Parathyroid adenoma (tissue), 2 donors: Measurements from ENCODE around the gene MTNR1A.

Experiments used
- H2AFZ ChIP-seq: fragments of 300-600 bp; sonication (generic); one replicate; pipeline ENCODE4 v1.7.0; 2017; ENCODE audit warnings: antibody characterized with exemption, mild to moderate bottlenecking
- H3K27ac ChIP-seq: fragments of 300-600 bp; sonication (generic); one replicate; pipeline ENCODE4 v1.7.0; 2017
- H3K27me3 ChIP-seq: fragments of 300-600 bp; sonication (generic); one replicate; pipeline ENCODE4 v1.7.0; 2017; ENCODE audit warnings: low read length; ENCODE audit not compliant: control insufficient read depth, insufficient read depth
- H3K36me3 ChIP-seq: fragments of 300-600 bp; sonication (generic); one replicate; pipeline ENCODE4 v1.7.0; 2017; ENCODE audit warnings: low read length; ENCODE audit not compliant: control insufficient read depth, insufficient read depth
- H3K4me1 ChIP-seq: fragments of 300-600 bp; sonication (generic); one replicate; pipeline ENCODE4 v1.7.0; 2017; ENCODE audit warnings: control low read depth
- H3K4me2 ChIP-seq: fragments of 300-600 bp; sonication (generic); one replicate; pipeline ENCODE4 v1.7.0; 2017; ENCODE audit warnings: low read length
- H3K4me3 ChIP-seq: fragments of 300-600 bp; sonication (generic); one replicate; pipeline ENCODE4 v1.7.0; 2017; ENCODE audit warnings: low read depth, low read length
- H3K79me2 ChIP-seq: fragments of 300-600 bp; sonication (generic); one replicate; pipeline ENCODE4 v1.7.0; 2017; ENCODE audit warnings: control low read depth
- H3K9ac ChIP-seq: fragments of 300-600 bp; sonication (generic); one replicate; pipeline ENCODE4 v1.7.0; 2017; ENCODE audit warnings: mild to moderate bottlenecking
- H3K9me3 ChIP-seq: fragments of 300-600 bp; sonication (generic); one replicate; pipeline ENCODE4 v1.7.0; 2017; ENCODE audit warnings: low read length; ENCODE audit not compliant: control insufficient read depth
- TF ChIP-seq, protein P1 (sequence below): fragments of 300-600 bp; sonication (generic); IDR thresholded peaks from one replicate; pipeline ENCODE4 v1.7.0; 2017; ENCODE audit warnings: antibody characterized with exemption, mild to moderate bottlenecking
- donor health status: primary hyperparathyroidism.

The MTNR1A gene

DNA sequence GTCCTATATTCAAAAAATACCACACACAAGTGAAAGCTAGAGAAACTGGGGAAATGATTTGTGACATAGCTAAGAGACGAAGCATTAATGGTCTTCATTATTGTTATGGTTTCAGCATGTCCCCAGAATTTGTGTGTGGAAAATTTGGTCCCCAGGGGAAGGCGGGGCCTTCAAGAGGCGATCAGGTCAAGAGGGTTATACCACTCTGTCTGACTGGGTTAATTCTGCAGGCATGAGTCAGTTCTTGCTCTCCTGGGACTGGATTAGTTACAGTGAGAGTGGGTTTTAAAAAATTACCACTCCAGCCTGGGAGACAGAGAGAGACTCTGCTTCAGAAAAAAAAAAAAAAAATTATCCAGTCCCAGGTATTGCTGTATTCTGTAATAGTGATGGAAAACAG lies 2.1 kb upstream of the MTNR1A start:
- TF ChIP-seq, protein P1, sequence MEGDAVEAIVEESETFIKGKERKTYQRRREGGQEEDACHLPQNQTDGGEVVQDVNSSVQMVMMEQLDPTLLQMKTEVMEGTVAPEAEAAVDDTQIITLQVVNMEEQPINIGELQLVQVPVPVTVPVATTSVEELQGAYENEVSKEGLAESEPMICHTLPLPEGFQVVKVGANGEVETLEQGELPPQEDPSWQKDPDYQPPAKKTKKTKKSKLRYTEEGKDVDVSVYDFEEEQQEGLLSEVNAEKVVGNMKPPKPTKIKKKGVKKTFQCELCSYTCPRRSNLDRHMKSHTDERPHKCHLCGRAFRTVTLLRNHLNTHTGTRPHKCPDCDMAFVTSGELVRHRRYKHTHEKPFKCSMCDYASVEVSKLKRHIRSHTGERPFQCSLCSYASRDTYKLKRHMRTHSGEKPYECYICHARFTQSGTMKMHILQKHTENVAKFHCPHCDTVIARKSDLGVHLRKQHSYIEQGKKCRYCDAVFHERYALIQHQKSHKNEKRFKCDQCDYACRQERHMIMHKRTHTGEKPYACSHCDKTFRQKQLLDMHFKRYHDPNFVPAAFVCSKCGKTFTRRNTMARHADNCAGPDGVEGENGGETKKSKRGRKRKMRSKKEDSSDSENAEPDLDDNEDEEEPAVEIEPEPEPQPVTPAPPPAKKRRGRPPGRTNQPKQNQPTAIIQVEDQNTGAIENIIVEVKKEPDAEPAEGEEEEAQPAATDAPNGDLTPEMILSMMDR, result no peak
- H3K79me2 ChIP-seq, result no peaks in the 10 kb centered on the region
- no peak overlapping the region for H3K4me2 ChIP-seq
- H2AFZ ChIP-seq, result no peak overlapping the region
- no peaks in the 10 kb centered on the region for H3K4me1 ChIP-seq
- H3K27me3 ChIP-seq, result no peaks in the 10 kb centered on the region
- H3K9me3 ChIP-seq, result no peaks in the 10 kb centered on the region
- no peak overlapping the region for H3K4me3 ChIP-seq
- H3K9ac ChIP-seq, result no peak overlapping the region
- H3K36me3 ChIP-seq, result no peaks in the 10 kb centered on the region
- no peak overlapping the region for H3K27ac ChIP-seq

DNA sequence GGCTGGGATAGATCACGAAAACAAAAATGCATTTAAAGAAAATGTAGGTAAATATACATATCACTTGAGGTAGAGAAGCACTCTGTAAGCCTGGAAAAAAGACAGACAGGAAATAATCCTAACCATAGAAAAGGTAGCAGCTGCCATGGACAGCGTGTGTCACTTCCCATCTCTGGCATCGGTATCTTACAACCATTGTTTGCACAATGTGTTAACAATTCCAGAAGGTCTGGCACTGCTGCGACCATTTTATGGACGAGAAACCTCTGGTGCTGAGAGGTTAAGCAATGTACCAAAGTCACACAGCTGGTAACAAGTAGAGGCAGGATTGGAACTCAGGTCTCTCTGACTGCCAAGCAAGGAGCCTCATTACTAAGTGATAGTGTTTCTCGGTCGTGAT lies 1.7 kb upstream of the MTNR1A start:
- Histone ChIP-seq H3K9ac (no peak overlapping the region), H3K4me2 (no peak overlapping the region), H2AFZ (no peak overlapping the region), H3K27me3 (no peaks in the 10 kb centered on the region), H3K4me1 (no peaks in the 10 kb centered on the region), H3K9me3 (no peaks in the 10 kb centered on the region), H3K4me3 (no peak overlapping the region), H3K36me3 (no peaks in the 10 kb centered on the region), H3K79me2 (no peaks in the 10 kb centered on the region), H3K27ac (no peak overlapping the region)
- TF ChIP-seq, protein P1, result no peak

DNA sequence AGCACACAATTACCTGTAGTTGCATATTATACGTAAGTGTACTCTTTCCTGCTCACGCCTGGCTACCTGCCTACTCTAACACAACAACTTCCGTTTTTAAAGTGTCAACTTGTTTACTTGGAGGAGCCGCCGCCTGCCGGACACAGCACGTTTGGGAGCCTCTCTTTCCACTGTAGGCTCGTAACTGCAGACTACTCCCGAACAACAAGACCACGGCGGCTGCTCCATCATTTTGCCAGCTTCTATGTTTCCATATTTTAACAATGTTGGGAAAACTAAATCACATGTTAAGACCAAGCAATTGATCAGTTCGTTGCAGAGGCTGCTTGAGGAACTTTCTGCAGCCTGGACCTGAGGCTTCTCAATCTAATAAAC lies 841 bp downstream of the MTNR1A start:
- Histone ChIP-seq H3K27ac (no peak overlapping the region), H3K9me3 (no peaks in the 10 kb centered on the region), H3K4me2 (peak overlapping the region; percentile 68), H3K4me3 (peak overlapping the region; percentile 18), H3K27me3 (no peaks in the 10 kb centered on the region), H2AFZ (no peak overlapping the region), H3K36me3 (no peaks in the 10 kb centered on the region), H3K79me2 (no peaks in the 10 kb centered on the region), H3K4me1 (no peaks in the 10 kb centered on the region), H3K9ac (no peak overlapping the region)
- TF ChIP-seq, protein P1, result no peak

DNA sequence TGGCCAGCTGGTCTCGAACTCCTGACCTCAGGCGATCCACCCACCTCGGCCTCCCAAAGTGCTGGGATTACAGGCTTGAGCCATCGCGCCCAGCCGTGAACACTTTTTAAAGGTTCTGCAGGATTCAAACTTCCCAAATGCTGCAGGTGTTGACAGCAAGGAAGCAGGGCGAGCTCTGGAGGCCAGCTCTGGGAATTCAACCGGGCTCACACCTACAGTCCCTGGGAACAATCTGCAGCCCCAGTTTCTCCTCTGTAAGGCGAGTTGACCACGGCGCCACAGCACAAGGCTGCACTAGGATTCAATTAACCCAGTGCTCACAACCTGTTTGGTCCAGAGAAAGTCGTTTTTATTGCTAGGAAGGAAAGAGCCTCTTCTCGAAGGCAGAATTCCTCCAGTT lies 1.6 kb downstream of the MTNR1A start:
- no peaks in the 10 kb centered on the region for H3K9me3 ChIP-seq
- no peak overlapping the region for H2AFZ ChIP-seq
- no peaks in the 10 kb centered on the region for H3K36me3 ChIP-seq
- H3K9ac ChIP-seq, result no peak overlapping the region
- TF ChIP-seq, protein P1, result no peak
- H3K79me2 ChIP-seq, result no peaks in the 10 kb centered on the region
- no peak overlapping the region for H3K4me3 ChIP-seq
- H3K27ac ChIP-seq, result no peak overlapping the region
- H3K27me3 ChIP-seq, result no peaks in the 10 kb centered on the region
- H3K4me2 ChIP-seq, result no peak overlapping the region
- H3K4me1 ChIP-seq, result no peaks in the 10 kb centered on the region

DNA sequence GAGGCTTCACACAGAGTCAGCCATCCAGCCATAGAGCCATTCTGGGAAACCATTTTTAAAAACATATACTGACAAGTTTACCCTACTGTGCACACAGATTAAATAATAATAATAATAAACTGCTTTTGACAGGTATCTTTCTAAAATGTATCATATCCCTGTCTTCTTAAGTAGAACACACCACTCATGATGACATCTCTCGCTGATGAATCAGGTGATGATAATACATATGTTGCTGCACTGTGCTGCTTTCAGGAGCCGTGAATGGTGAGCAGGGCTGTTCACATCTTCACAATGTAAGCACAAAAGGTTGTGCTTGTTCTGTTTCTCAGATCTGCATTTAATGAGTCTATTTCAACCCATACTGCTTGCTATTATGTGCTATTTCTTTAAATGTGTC lies 3.5 kb downstream of the MTNR1A start:
- no peaks in the 10 kb centered on the region for H3K36me3 ChIP-seq
- TF ChIP-seq, protein P1, result no peak
- no peak overlapping the region for H3K27ac ChIP-seq
- no peaks in the 10 kb centered on the region for H3K79me2 ChIP-seq
- H2AFZ ChIP-seq, result no peak overlapping the region
- H3K9ac ChIP-seq, result no peak overlapping the region
- H3K9me3 ChIP-seq, result no peaks in the 10 kb centered on the region
- H3K4me2 ChIP-seq, result no peak overlapping the region
- H3K4me1 ChIP-seq, result no peaks in the 10 kb centered on the region
- no peaks in the 10 kb centered on the region for H3K27me3 ChIP-seq
- no peak overlapping the region for H3K4me3 ChIP-seq
